Measurements from ENCODE around the gene CCDC50.

CCDC50 gene

GRCh38 chr3:191387441-191388077 is 58.4 kb downstream of the CCDC50 start:
- TF ChIP-seq CTCF (conservative IDR thresholded peaks at IDR 0.05) = no peak
- no peak for TF ChIP-seq ZFX (IDR thresholded peaks at IDR 0.05)
- H3K27ac ChIP-seq = no peak overlapping the region

GRCh38 chr3:191388823-191389222 is 59.6 kb downstream of the CCDC50 start:
- TF ChIP-seq ZFX (IDR thresholded peaks at IDR 0.05) (no peak), CTCF (conservative IDR thresholded peaks at IDR 0.05) (peak; percentile 64)

GRCh38 chr3:191390580-191390979 is 61.4 kb downstream of the CCDC50 start:
- TF ChIP-seq CTCF (conservative IDR thresholded peaks at IDR 0.05) = no peak
- TF ChIP-seq ZFX (IDR thresholded peaks at IDR 0.05) = no peak

More at GRCh38 chr3:191388823-191389222, 59.6 kb downstream of the CCDC50 start:
- no peak overlapping the region for H3K27ac ChIP-seq

GRCh38 chr3:191391861-191392808 is 62.9 kb downstream of the CCDC50 start:
- no peak overlapping the region for H3K27ac ChIP-seq
- TF ChIP-seq CTCF (conservative IDR thresholded peaks at IDR 0.05) (no peak), ZFX (IDR thresholded peaks at IDR 0.05) (no peak)

More at GRCh38 chr3:191390580-191390979, 61.4 kb downstream of the CCDC50 start:
- H3K27ac ChIP-seq = no peak overlapping the region

- no peak overlapping the region for H3K27ac ChIP-seq
- TF ChIP-seq CTCF (conservative IDR thresholded peaks at IDR 0.05) (no peak), ZFX (IDR thresholded peaks at IDR 0.05) (no peak)
Observed at GRCh38 chr3:191393146-191393545, 64.0 kb downstream of the CCDC50 start.

- no peak overlapping the region for H3K27ac ChIP-seq
- TF ChIP-seq ZFX (IDR thresholded peaks at IDR 0.05) (no peak), CTCF (conservative IDR thresholded peaks at IDR 0.05) (no peak)
Observed at GRCh38 chr3:191397771-191398170, 68.6 kb downstream of the CCDC50 start.

- no peak for TF ChIP-seq ZFX (IDR thresholded peaks at IDR 0.05)
- TF ChIP-seq CTCF (conservative IDR thresholded peaks at IDR 0.05) = peak; percentile 24
Observed at GRCh38 chr3:191398607-191399006, 69.4 kb downstream of the CCDC50 start.

More at GRCh38 chr3:191398607-191399006, 69.4 kb downstream of the CCDC50 start:
- no peak overlapping the region for H3K27ac ChIP-seq

Data from C4-2B (cell line).